ENCODE results near the gene C1orf21. TPM values are rescaled to one million over a fixed set of nuclear protein-coding genes. Genes with fewer than 3 reads are reported as not detected.

The C1orf21 gene
- total RNA-seq, 1 donor from 2014 or later, result 44.6 TPM

DNA sequence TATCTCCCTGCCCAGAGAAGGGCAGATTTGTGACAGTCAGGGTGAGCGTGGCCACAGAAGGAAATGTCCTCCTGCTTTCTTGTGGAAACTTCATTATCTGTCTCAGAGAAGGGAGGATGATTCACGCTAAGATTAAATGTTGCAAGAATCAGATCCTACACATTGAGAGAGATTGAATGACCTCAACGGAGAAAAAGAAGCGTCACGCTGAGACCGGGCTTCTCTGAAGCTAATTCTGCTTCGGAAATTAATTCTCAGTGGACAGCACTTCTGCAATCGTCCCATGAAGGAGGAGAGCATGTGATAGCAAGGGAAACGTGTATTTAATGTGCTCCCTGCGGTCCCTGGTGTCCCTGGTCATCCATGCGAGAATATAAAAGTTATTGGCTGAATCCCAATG, 19.8 kb upstream of the C1orf21 start:
- Mint-ChIP-seq H3K27ac (no peak overlapping the region), H3K4me1 (ENCODE audit: unreplicated experiment) (no peaks in the 10 kb centered on the region), H3K27me3 (no peaks in the 10 kb centered on the region), H3K4me3 (no peak overlapping the region), H3K36me3 (no peaks in the 10 kb centered on the region), H3K9me3 (no peaks in the 10 kb centered on the region)
- no peak for DNase-seq (ENCODE audit: extremely low spot score, unreplicated experiment)
- TF ChIP-seq, protein P1, sequence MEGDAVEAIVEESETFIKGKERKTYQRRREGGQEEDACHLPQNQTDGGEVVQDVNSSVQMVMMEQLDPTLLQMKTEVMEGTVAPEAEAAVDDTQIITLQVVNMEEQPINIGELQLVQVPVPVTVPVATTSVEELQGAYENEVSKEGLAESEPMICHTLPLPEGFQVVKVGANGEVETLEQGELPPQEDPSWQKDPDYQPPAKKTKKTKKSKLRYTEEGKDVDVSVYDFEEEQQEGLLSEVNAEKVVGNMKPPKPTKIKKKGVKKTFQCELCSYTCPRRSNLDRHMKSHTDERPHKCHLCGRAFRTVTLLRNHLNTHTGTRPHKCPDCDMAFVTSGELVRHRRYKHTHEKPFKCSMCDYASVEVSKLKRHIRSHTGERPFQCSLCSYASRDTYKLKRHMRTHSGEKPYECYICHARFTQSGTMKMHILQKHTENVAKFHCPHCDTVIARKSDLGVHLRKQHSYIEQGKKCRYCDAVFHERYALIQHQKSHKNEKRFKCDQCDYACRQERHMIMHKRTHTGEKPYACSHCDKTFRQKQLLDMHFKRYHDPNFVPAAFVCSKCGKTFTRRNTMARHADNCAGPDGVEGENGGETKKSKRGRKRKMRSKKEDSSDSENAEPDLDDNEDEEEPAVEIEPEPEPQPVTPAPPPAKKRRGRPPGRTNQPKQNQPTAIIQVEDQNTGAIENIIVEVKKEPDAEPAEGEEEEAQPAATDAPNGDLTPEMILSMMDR (conservative IDR thresholded peaks at IDR 0.05), result no peak

DNA sequence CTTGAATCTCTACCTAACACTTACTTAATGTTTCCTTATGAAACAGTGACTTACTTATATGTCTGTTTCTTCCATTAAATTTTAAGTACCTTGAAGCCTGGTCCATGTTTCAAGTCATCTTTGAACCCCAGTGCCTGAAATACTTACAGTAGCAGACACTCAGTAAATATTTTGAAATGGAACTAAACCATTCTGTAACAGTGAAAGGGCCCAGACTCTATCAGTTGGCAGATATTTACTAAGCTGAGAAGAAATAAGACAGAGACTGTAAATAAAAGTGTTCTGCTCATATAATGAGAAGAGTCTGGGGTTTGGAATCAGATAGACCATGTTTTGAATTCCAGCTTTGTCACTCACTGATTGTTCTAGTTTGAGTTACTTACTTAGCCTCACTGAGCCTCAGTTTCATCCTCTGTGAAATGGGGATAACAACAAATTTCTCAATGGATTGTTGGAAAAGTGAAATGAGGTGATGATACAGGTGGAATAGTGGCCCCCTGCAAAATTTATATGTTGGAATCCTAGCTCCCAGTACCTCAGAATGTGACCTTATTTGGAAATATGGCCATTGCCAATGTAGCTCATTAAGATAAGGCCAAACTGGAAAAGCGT, 19.3 kb upstream of the C1orf21 start:
- Mint-ChIP-seq H3K36me3 (no peaks in the 10 kb centered on the region), H3K27ac (no peak overlapping the region), H3K4me3 (no peak overlapping the region), H3K4me1 (ENCODE audit: unreplicated experiment) (no peaks in the 10 kb centered on the region), H3K9me3 (no peaks in the 10 kb centered on the region), H3K27me3 (no peaks in the 10 kb centered on the region)
- TF ChIP-seq, protein P1 (conservative IDR thresholded peaks at IDR 0.05), result no peak
- DNase-seq (ENCODE audit: extremely low spot score, unreplicated experiment), result no peak

DNA sequence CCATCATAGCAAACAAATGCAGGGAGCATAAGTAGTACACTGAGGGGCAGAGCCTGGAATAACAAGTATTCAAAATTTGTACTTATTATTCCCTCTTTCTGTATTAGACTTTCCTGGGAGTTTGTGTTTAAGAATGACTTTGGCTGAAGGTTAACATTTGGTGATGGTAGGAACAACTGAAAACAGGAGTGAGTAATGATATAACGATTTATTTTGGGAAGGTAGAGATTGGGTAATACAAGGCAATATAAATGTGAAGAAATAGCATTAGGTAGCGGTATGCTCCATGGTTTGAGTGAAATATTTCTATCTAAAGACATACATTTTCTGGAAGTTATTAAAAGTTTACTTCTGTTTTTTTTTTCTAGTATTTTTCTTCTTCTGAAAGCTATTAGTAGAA, 18.5 kb upstream of the C1orf21 start:
- TF ChIP-seq, protein P1 (conservative IDR thresholded peaks at IDR 0.05), result no peak
- H3K4me1 Mint-ChIP-seq (ENCODE audit: unreplicated experiment), result no peaks in the 10 kb centered on the region

DNA sequence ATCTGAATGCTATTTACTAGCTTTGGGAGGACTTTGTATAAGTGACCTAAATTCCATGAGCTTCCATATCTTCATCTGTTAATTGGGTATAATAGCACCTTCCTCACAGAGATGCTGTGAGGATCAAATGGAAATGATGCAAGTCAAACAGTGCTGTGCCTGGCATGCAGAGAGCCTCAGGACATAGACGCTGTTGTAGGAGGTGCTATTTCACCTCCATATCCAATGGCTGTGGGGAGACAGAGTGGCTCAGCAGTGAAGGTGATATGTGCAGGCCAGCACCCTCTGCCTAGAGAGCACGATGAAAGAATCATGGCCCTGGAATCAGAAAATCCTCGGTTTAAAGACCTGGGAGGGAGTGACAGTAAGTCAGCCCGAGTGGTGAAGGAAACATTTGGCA, 16.0 kb upstream of the C1orf21 start:
- no peaks in the 10 kb centered on the region for H3K9me3 Mint-ChIP-seq
- no peaks in the 10 kb centered on the region for H3K4me1 Mint-ChIP-seq (ENCODE audit: unreplicated experiment)
- no peaks in the 10 kb centered on the region for H3K36me3 Mint-ChIP-seq
- H3K4me3 Mint-ChIP-seq, result no peak overlapping the region
- H3K27ac Mint-ChIP-seq, result no peak overlapping the region
- no peaks in the 10 kb centered on the region for H3K27me3 Mint-ChIP-seq
- TF ChIP-seq, protein P1 (conservative IDR thresholded peaks at IDR 0.05), result no peak
- no peak for DNase-seq (ENCODE audit: extremely low spot score, unreplicated experiment)

More for the DNA sequence above, 18.5 kb upstream of the C1orf21 start:
- no peak overlapping the region for H3K27ac Mint-ChIP-seq
- H3K4me3 Mint-ChIP-seq, result no peak overlapping the region
- H3K36me3 Mint-ChIP-seq, result no peaks in the 10 kb centered on the region
- no peaks in the 10 kb centered on the region for H3K9me3 Mint-ChIP-seq
- no peak for DNase-seq (ENCODE audit: extremely low spot score, unreplicated experiment)
- no peaks in the 10 kb centered on the region for H3K27me3 Mint-ChIP-seq

DNA sequence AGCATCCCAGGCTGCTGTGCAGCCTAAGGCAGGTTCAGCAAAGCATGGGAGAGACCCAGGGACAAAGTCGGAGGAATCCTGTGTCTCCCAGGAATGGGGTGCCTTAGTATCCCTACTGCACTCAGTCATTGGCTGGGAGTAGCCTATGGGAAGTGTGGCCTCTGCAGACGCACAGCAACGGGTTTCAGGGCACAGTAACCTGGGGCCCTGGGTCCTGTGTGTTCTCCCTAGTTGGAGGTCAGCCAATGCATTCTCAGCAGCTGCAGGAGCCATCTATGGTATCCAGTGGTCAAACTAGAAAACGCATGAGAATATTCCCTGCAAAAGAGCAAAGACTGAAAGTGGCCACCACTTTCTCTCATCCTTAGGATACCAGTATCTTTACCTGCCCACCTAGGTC, 13.7 kb upstream of the C1orf21 start:
- Mint-ChIP-seq H3K27ac (no peak overlapping the region), H3K4me1 (ENCODE audit: unreplicated experiment) (no peaks in the 10 kb centered on the region), H3K36me3 (no peaks in the 10 kb centered on the region), H3K27me3 (peaks cover 2% of the 10 kb centered on the region), H3K9me3 (no peaks in the 10 kb centered on the region), H3K4me3 (no peak overlapping the region)
- DNase-seq (ENCODE audit: extremely low spot score, unreplicated experiment), result no peak
- TF ChIP-seq, protein P1 (conservative IDR thresholded peaks at IDR 0.05), result no peak

DNA sequence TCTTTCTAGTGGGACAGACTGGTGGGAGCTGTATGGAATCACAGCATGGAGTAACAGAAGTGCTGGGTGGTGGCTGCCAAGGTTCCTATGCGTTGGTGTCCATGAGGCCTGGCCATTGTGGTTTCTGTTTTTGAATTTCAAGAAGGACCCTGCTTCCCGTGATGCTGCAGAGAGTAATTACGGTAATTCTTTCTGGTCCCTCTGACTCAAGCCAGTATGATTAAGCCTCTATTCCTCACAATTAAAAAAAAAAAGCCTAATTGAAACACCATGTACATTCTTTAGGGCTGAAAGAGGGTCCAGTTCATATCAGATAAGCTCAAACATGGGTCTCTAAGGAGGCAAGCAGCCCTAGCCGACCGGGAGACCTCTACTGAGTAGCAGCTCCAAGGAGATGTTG, 10.5 kb upstream of the C1orf21 start:
- Mint-ChIP-seq H3K27me3 (peaks cover 8% of the 10 kb centered on the region), H3K9me3 (no peaks in the 10 kb centered on the region), H3K4me3 (no peak overlapping the region), H3K36me3 (no peaks in the 10 kb centered on the region), H3K4me1 (ENCODE audit: unreplicated experiment) (no peaks in the 10 kb centered on the region), H3K27ac (no peak overlapping the region)
- TF ChIP-seq, protein P1 (conservative IDR thresholded peaks at IDR 0.05), result no peak
- DNase-seq (ENCODE audit: extremely low spot score, unreplicated experiment), result no peak
